Upper lobe of left lung (tissue), 6 donors: ENCODE measurements around the gene HBG2. TPM values are rescaled to one million over a fixed set of nuclear protein-coding genes. Genes with fewer than 3 reads are reported as not detected.

ENCODE experiments used
- ATAC-seq, 2 donors: fragments of 200-7000 bp; cut with Tn5 transposase; one replicate each; pipeline ENCODE4 v1.9.1; 2022; ENCODE audit warnings: mild to moderate bottlenecking in 2 of 2, moderate library complexity in 2 of 2; ENCODE audit not compliant: low FRiP score in 2 of 2
- DNase-seq, 2 donors: peaks; one replicate each; pipeline ENCODE4 v3.0.0-alpha.2; 2019 to 2020
- H3K27ac ChIP-seq, 4 donors: fragments of 200-600 bp; sonication (generic); one replicate each; pipeline ENCODE4 v1.5.1; 2016 to 2019
- H3K27me3 ChIP-seq, 4 donors: fragments of 200-600 bp; sonication (generic); one replicate each; pipeline ENCODE4 v1.5.1; 2017 to 2019
- H3K36me3 ChIP-seq, 4 donors: fragments of 200-600 bp; sonication (generic); one replicate each; pipeline ENCODE4 v1.5.1; 2016 to 2019
- H3K4me1 ChIP-seq, 4 donors: fragments of 200-600 bp; sonication (generic); one replicate each; pipeline ENCODE4 v1.5.1; 2018 to 2019
- H3K4me3 ChIP-seq, 4 donors: fragments of 200-600 bp; sonication (generic); one replicate each; pipeline ENCODE4 v1.5.1; 2017 to 2019; ENCODE audit warnings: mild to moderate bottlenecking in 2 of 4, moderate library complexity in 1 of 4
- H3K9me3 ChIP-seq, 4 donors: fragments of 200-600 bp; sonication (generic); one replicate each; pipeline ENCODE4 v1.5.1; 2018 to 2019
- EP300 ChIP-seq, 4 donors: sonication (generic); formaldehyde crosslinking; IDR thresholded peaks; one replicate each; pipeline ENCODE4 v1.5.1; 2017; ENCODE audit warnings: antibody characterized with exemption in 4 of 4, control low read depth in 2 of 4
- POLR2A ChIP-seq, 4 donors: fragments of 450-650 bp; IDR thresholded peaks; one replicate each; pipeline ENCODE4 v1.5.1; 2016 to 2017; ENCODE audit warnings: antibody characterized with exemption in 4 of 4, mild to moderate bottlenecking in 2 of 4
- POLR2AphosphoS5 ChIP-seq, 2 donors: sonication (generic); formaldehyde crosslinking; IDR thresholded peaks; one replicate each; pipeline ENCODE4 v1.5.1; 2017; ENCODE audit warnings: antibody characterized with exemption in 2 of 2
- WGBS, 2 donors: methylation state at CpG; one replicate each; pipeline ENCODE4 v1.1.5; 2017 to 2018; 5-methylcytosine and 5-hydroxymethylcytosine counted together
- total RNA-seq, 6 donors: library from RNA; depleted of rRNA in 4 of 6; stranded (reverse); fragments of >200 nt in 4 of 6; gene quantifications; one replicate each; pipeline versions ENCODE4 v1.1.0 to v1.2.1, GENCODE V29; 2016 to 2021
- TF ChIP-seq, protein P1 (sequence below), 6 experiments: fragments of 450-650 bp in 4 of 6; fragments of 200-600 bp in 2 of 6; sonication (generic) in 2 of 6; IDR thresholded peaks; one replicate each; pipeline ENCODE4 v1.5.1; 2016 to 2019; ENCODE audit warnings: antibody characterized with exemption in 6 of 6
- donor health status: DM: no; HTN: no; CAD: no; lungs with moderate emphysema.
- donor health status: DM: no; HTN: yes; CAD: no; lungs with severe emphysema.

The HBG2 gene
- total RNA-seq, 6 donors from 2014 or later = 10.0 to 15.8 TPM; not detected in 4

DNA sequence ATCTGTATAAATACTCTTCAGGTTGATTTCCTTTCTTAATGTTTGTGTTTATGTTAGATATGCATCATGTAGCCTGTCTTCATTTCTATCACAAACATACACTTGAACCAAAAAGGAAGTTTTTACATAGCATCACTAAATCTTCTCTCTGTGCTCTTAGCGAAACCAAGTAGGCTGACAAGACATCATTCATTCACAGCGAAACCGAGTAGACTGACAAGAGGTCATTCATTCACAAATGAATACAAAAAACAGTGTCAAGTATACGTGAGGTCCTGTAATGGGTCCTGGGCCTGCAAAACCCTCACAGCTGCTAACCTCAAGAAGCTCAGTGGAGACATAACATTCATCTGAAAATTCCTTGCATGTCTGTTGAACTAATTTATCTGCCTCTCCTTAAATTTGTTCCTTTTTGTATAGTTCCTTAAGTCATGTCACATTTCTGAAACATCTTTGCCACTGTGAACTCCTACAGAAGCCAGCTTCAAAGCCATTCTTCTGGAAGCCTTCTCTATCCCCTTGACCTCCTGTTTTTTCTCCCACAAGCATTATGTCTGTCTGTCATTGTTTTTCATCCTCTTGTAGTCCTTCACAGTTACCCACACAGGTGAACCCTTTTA, 25.0 kb upstream of the HBG2 start:
- Histone ChIP-seq H3K4me1 (no peaks in the 10 kb centered on the region), H3K4me3 (no peak overlapping the region), H3K9me3 (no peaks in the 10 kb centered on the region), H3K27me3 (no peaks in the 10 kb centered on the region), H3K36me3 (no peaks in the 10 kb centered on the region), H3K27ac (no peak overlapping the region)
- no peak for TF ChIP-seq POLR2A (IDR thresholded peaks at IDR 0.05)
- no peak for TF ChIP-seq EP300 (IDR thresholded peaks at IDR 0.05)
- TF ChIP-seq, protein P1, sequence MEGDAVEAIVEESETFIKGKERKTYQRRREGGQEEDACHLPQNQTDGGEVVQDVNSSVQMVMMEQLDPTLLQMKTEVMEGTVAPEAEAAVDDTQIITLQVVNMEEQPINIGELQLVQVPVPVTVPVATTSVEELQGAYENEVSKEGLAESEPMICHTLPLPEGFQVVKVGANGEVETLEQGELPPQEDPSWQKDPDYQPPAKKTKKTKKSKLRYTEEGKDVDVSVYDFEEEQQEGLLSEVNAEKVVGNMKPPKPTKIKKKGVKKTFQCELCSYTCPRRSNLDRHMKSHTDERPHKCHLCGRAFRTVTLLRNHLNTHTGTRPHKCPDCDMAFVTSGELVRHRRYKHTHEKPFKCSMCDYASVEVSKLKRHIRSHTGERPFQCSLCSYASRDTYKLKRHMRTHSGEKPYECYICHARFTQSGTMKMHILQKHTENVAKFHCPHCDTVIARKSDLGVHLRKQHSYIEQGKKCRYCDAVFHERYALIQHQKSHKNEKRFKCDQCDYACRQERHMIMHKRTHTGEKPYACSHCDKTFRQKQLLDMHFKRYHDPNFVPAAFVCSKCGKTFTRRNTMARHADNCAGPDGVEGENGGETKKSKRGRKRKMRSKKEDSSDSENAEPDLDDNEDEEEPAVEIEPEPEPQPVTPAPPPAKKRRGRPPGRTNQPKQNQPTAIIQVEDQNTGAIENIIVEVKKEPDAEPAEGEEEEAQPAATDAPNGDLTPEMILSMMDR (IDR thresholded peaks at IDR 0.05) = no peak
- TF ChIP-seq POLR2AphosphoS5 (IDR thresholded peaks at IDR 0.05) = no peak
- WGBS, 2 donors = 76 to 83% methylated on average over 4 of the region's 4 CpGs
- DNase-seq = no peak
- no peak for ATAC-seq

DNA sequence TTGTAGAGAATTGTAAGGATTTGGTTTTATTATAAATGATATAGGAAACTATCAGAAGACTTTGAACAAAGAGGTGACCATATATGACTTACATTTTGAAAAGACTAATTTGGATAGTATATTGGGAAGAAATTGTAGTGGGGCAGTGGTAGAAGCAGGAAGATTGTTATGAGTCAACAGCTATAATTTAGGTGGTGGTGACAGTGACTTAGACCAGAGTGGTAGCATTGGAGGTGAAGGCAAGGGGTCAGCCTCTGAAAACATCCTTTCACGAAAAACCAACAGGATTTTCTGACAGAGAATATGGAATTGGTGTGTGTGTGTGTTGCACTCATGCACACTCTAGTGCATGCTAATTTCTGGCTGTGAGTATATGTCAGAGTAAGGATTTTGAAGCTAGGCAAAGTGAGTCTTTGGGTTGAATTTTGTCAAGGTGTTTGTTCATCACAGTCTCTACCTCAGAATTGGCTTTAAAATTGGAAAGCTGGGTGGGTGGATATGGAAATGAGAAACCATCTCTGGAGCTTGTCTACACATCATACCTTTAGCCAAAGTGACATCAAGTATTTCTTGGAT, 23.3 kb upstream of the HBG2 start:
- DNase-seq (no peak), ATAC-seq (no peak)
- no peaks in the 10 kb centered on the region for H3K36me3 ChIP-seq
- H3K9me3 ChIP-seq = no peaks in the 10 kb centered on the region
- WGBS, 2 donors = 75 to 79% methylated on average over 1 of the region's 1 CpG
- H3K4me3 ChIP-seq = no peak overlapping the region
- H3K27me3 ChIP-seq = no peaks in the 10 kb centered on the region
- no peak overlapping the region for H3K27ac ChIP-seq
- no peaks in the 10 kb centered on the region for H3K4me1 ChIP-seq
- TF ChIP-seq, protein P1 (IDR thresholded peaks at IDR 0.05) = no peak
- TF ChIP-seq POLR2AphosphoS5 (IDR thresholded peaks at IDR 0.05) = no peak

DNA sequence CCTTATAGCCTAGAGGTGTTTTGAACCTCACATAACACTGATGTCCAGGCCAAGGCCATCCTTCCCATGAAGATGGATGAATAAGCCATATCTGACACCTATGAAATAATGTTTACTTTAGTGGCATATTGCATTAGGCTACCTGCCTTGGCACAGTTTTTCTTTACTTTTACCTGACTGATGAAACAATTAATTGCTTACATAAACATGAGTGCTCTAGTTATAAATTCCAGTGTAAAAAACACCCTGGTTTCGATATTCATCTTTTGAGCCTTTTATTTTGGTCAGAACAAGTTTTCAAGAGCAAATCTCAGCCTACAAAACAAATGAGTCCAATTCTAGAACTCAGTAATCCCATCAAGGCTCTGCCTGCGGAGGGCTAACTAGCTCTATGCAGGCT, 22.1 kb upstream of the HBG2 start:
- no peaks in the 10 kb centered on the region for H3K27me3 ChIP-seq
- H3K9me3 ChIP-seq = no peaks in the 10 kb centered on the region
- no peak for ATAC-seq
- H3K27ac ChIP-seq = no peak overlapping the region
- H3K36me3 ChIP-seq = no peaks in the 10 kb centered on the region
- no peak overlapping the region for H3K4me3 ChIP-seq
- DNase-seq = no peak
- H3K4me1 ChIP-seq = no peaks in the 10 kb centered on the region
- TF ChIP-seq POLR2AphosphoS5 (IDR thresholded peaks at IDR 0.05) (no peak), EP300 (IDR thresholded peaks at IDR 0.05) (no peak), POLR2A (IDR thresholded peaks at IDR 0.05) (no peak)
- TF ChIP-seq, protein P1 (IDR thresholded peaks at IDR 0.05) = no peak
- WGBS, 2 donors = 77 to 85% methylated on average over 2 of the region's 2 CpGs

DNA sequence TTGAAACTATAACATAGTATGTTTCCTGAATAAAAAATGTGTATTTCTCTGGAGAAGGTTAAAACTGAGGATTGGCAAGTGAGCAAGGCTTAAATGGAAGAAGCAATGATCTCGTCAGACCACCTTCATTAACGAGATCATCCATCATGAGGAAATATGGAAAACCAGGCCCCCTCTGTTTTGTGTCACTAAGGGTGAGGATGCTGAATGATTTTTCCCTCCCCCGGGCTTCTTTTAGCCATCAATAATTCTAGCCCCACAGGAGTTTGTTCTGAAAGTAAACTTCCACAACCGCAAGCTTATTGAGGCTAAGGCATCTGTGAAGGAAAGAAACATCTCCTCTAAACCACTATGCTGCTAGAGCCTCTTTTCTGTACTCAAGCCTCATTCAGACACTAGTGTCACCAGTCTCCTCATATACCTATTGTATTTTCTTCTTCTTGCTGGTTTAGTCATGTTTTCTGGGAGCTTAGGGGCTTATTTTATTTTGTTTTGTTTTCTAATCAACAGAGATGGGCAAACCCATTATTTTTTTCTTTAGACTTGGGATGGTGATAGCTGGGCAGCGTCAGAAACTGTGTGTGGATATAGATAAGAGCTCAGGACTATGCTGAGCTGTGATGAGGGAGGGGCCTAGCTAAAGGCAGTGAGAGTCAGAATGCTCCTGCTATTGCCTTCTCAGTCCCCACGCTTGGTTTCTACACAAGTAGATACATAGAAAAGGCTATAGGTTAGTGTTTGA, 21.0 kb upstream of the HBG2 start:
- Histone ChIP-seq H3K27me3 (no peaks in the 10 kb centered on the region), H3K4me1 (no peaks in the 10 kb centered on the region), H3K27ac (no peak overlapping the region), H3K4me3 (no peak overlapping the region), H3K36me3 (no peaks in the 10 kb centered on the region), H3K9me3 (no peaks in the 10 kb centered on the region)
- ATAC-seq = no peak
- TF ChIP-seq POLR2AphosphoS5 (IDR thresholded peaks at IDR 0.05) (no peak), POLR2A (IDR thresholded peaks at IDR 0.05) (no peak), EP300 (IDR thresholded peaks at IDR 0.05) (no peak)
- TF ChIP-seq, protein P1 (IDR thresholded peaks at IDR 0.05) = no peak
- no peak for DNase-seq
- 76 to 78% methylated on average over 6 of the region's 6 CpGs for WGBS, 2 donors
